ENCODE measurements around the gene SNAI3. TPM values are rescaled to one million over a fixed set of nuclear protein-coding genes. Genes with fewer than 3 reads are reported as not detected.

Gene SNAI3
- 12.3 TPM for polyA plus RNA-seq

- Mint-ChIP-seq H3K9me3 (no peaks in the 10 kb centered on the region), H3K4me3 (peak within 1 kb of the TSS; percentile 80 to 94 (median 90)), H3K27ac (peak within 1 kb of the TSS in 1 of 3 donors; percentile 82), H3K36me3 (no peaks in the 10 kb centered on the region), H3K4me1 (peaks cover 27 to 31% (median 28%) of the 10 kb centered on the region in 3 donors), H3K27me3 (no peaks in the 10 kb centered on the region)
Observed at GRCh38 chr16:88686439-88687253, at the start of gene SNAI3. TSS of gene SNAI3 (minus strand) at chr16:88686507. CDS start at chr16:88686406, 101 bp downstream.

- peaks cover 0 to 3% (median 0%) of the 10 kb centered on the region in 3 donors for H3K4me1 Mint-ChIP-seq
- no peaks in the 10 kb centered on the region for H3K9me3 Mint-ChIP-seq
- H3K27ac Mint-ChIP-seq = no peak overlapping the region
- no peaks in the 10 kb centered on the region for H3K27me3 Mint-ChIP-seq
- H3K36me3 Mint-ChIP-seq = peaks cover 2% of the 10 kb centered on the region
- H3K4me3 Mint-ChIP-seq = no peak overlapping the region
Observed at GRCh38 chr16:88736088-88736487, 49.8 kb upstream of the SNAI3 start.

- Mint-ChIP-seq H3K9me3 (no peaks in the 10 kb centered on the region), H3K4me3 (no peak overlapping the region), H3K27me3 (no peaks in the 10 kb centered on the region), H3K4me1 (peaks cover 0 to 3% (median 0%) of the 10 kb centered on the region in 3 donors), H3K27ac (peak overlapping the region in 1 of 3 donors; percentile 42), H3K36me3 (peaks cover 2% of the 10 kb centered on the region)
Observed at GRCh38 chr16:88735616-88736015, 49.3 kb upstream of the SNAI3 start.

GRCh38 chr16:88735121-88735520 lies 48.8 kb upstream of the SNAI3 start:
- Mint-ChIP-seq H3K4me1 (peaks cover 0 to 3% (median 0%) of the 10 kb centered on the region in 3 donors), H3K36me3 (peaks cover 2% of the 10 kb centered on the region), H3K27ac (peak overlapping the region in 1 of 3 donors; percentile 42), H3K27me3 (no peaks in the 10 kb centered on the region), H3K9me3 (no peaks in the 10 kb centered on the region), H3K4me3 (no peak overlapping the region)

- H3K27ac Mint-ChIP-seq = no peak overlapping the region
Observed at GRCh38 chr16:88734361-88734728, 48.0 kb upstream of the SNAI3 start.

GRCh38 chr16:88733630-88734360 lies 47.5 kb upstream of the SNAI3 start:
- Mint-ChIP-seq H3K27ac (no peak overlapping the region), H3K4me1 (peaks cover 0 to 3% (median 0%) of the 10 kb centered on the region in 3 donors), H3K36me3 (peaks cover 2% of the 10 kb centered on the region), H3K4me3 (no peak overlapping the region), H3K27me3 (no peaks in the 10 kb centered on the region), H3K9me3 (no peaks in the 10 kb centered on the region)

More at GRCh38 chr16:88734361-88734728, 48.0 kb upstream of the SNAI3 start:
- peaks cover 2% of the 10 kb centered on the region for H3K36me3 Mint-ChIP-seq
- H3K9me3 Mint-ChIP-seq = no peaks in the 10 kb centered on the region
- no peak overlapping the region for H3K4me3 Mint-ChIP-seq
- no peaks in the 10 kb centered on the region for H3K27me3 Mint-ChIP-seq
- peaks cover 0 to 3% (median 0%) of the 10 kb centered on the region in 3 donors for H3K4me1 Mint-ChIP-seq

- H3K9me3 Mint-ChIP-seq = no peaks in the 10 kb centered on the region
- no peaks in the 10 kb centered on the region for H3K27me3 Mint-ChIP-seq
- no peak overlapping the region for H3K27ac Mint-ChIP-seq
Observed at GRCh38 chr16:88732961-88733294, 46.6 kb upstream of the SNAI3 start.

GRCh38 chr16:88732172-88732960 lies 46.1 kb upstream of the SNAI3 start:
- no peak overlapping the region for H3K27ac Mint-ChIP-seq
- H3K4me1 Mint-ChIP-seq = peaks cover 0 to 1% (median 0%) of the 10 kb centered on the region in 3 donors
- H3K27me3 Mint-ChIP-seq = no peaks in the 10 kb centered on the region
- peaks cover 2% of the 10 kb centered on the region for H3K36me3 Mint-ChIP-seq
- no peak overlapping the region for H3K4me3 Mint-ChIP-seq
- no peaks in the 10 kb centered on the region for H3K9me3 Mint-ChIP-seq

More at GRCh38 chr16:88732961-88733294, 46.6 kb upstream of the SNAI3 start:
- peaks cover 0 to 3% (median 0%) of the 10 kb centered on the region in 3 donors for H3K4me1 Mint-ChIP-seq
- H3K4me3 Mint-ChIP-seq = no peak overlapping the region
- H3K36me3 Mint-ChIP-seq = peaks cover 2% of the 10 kb centered on the region

GRCh38 chr16:88731699-88732098 lies 45.4 kb upstream of the SNAI3 start:
- Mint-ChIP-seq H3K4me3 (no peak overlapping the region), H3K4me1 (peaks cover 0 to 1% (median 0%) of the 10 kb centered on the region in 3 donors), H3K9me3 (no peaks in the 10 kb centered on the region), H3K27ac (no peak overlapping the region), H3K36me3 (peaks cover 2% of the 10 kb centered on the region), H3K27me3 (no peaks in the 10 kb centered on the region)

GRCh38 chr16:88730632-88731607 lies 44.6 kb upstream of the SNAI3 start:
- no peak overlapping the region for H3K27ac Mint-ChIP-seq

GRCh38 chr16:88727871-88728270 lies 41.6 kb upstream of the SNAI3 start:
- Mint-ChIP-seq H3K36me3 (no peaks in the 10 kb centered on the region), H3K4me1 (peaks cover 0 to 3% (median 0%) of the 10 kb centered on the region in 3 donors), H3K9me3 (no peaks in the 10 kb centered on the region), H3K4me3 (no peak overlapping the region), H3K27me3 (no peaks in the 10 kb centered on the region), H3K27ac (peak overlapping the region in 1 of 3 donors; percentile 16)

More at GRCh38 chr16:88730632-88731607, 44.6 kb upstream of the SNAI3 start:
- Mint-ChIP-seq H3K4me1 (peaks cover 0 to 3% (median 0%) of the 10 kb centered on the region in 3 donors), H3K4me3 (peak overlapping the region in 1 of 4 donors; percentile 70), H3K9me3 (no peaks in the 10 kb centered on the region), H3K36me3 (peaks cover 2% of the 10 kb centered on the region), H3K27me3 (no peaks in the 10 kb centered on the region)

- H3K36me3 Mint-ChIP-seq = no peaks in the 10 kb centered on the region
- no peak overlapping the region for H3K4me3 Mint-ChIP-seq
- no peaks in the 10 kb centered on the region for H3K9me3 Mint-ChIP-seq
- no peak overlapping the region for H3K27ac Mint-ChIP-seq
- H3K4me1 Mint-ChIP-seq = peaks cover 0 to 3% (median 0%) of the 10 kb centered on the region in 3 donors
- no peaks in the 10 kb centered on the region for H3K27me3 Mint-ChIP-seq
Observed at GRCh38 chr16:88726981-88727380, 40.7 kb upstream of the SNAI3 start.

- H3K36me3 Mint-ChIP-seq = no peaks in the 10 kb centered on the region
- H3K9me3 Mint-ChIP-seq = no peaks in the 10 kb centered on the region
- H3K27me3 Mint-ChIP-seq = no peaks in the 10 kb centered on the region
- H3K4me1 Mint-ChIP-seq = peaks cover 0 to 3% (median 0%) of the 10 kb centered on the region in 3 donors
- no peak overlapping the region for H3K27ac Mint-ChIP-seq
- no peak overlapping the region for H3K4me3 Mint-ChIP-seq
Observed at GRCh38 chr16:88726408-88726749, 40.1 kb upstream of the SNAI3 start.

Measured in IgD-negative memory B cell (primary cell).